Cardiac muscle cell (in vitro differentiated cells and primary cell): ENCODE data around the gene MAP1B. TPM values are rescaled to one million over a fixed set of nuclear protein-coding genes. Genes with fewer than 3 reads are reported as not detected.

Experiments used
- DNase-seq, 2 donors: peaks; one replicate each; pipeline versions ENCODE4 v3.0.0 to v3.0.0-alpha.2; 2010 to 2017; ENCODE audit warnings: low read depth in 1 of 2, low spot score in 1 of 2
- H3K27ac ChIP-seq: fragments of 200-600 bp; sonication (generic); 2 replicates; pipeline ENCODE4 v1.5.1; 2016
- H3K27me3 ChIP-seq: fragments of 200-600 bp; sonication (generic); 2 replicates; pipeline ENCODE4 v1.6.0; 2016; ENCODE audit warnings: control low read depth
- H3K36me3 ChIP-seq: fragments of 200-600 bp; sonication (generic); 2 replicates; pipeline ENCODE4 v1.5.1; 2016; ENCODE audit warnings: control low read depth
- H3K4me1 ChIP-seq: fragments of 200-600 bp; sonication (generic); 2 replicates; pipeline ENCODE4 v1.8.1; 2017; ENCODE audit warnings: low read depth, mild to moderate bottlenecking, mixed run types
- H3K4me3 ChIP-seq: fragments of 200-600 bp; sonication (generic); 2 replicates; pipeline ENCODE4 v1.5.1; 2016; ENCODE audit warnings: mild to moderate bottlenecking
- H3K9me3 ChIP-seq: fragments of 200-600 bp; sonication (generic); 2 replicates; pipeline ENCODE4 v1.5.1; 2017; ENCODE audit warnings: low read depth, mild to moderate bottlenecking, control low read depth
- CTCF ChIP-seq: IDR thresholded peaks from 2 replicates; pipeline ENCODE4 v1.5.1; 2012; ENCODE audit warnings: low read depth, mild to moderate bottlenecking, low read length
- polyA plus RNA-seq: library from polyadenylated mRNA; unstranded; fragments of >200 nt; fragmentation: Nextera tagmentation; extraction: Ambion mirVana; gene quantifications from 2 replicates; pipeline ENCODE4 v1.2.1, GENCODE V29; 2016
- total RNA-seq: library from RNA; depleted of rRNA; stranded (reverse); fragments of >200 nt; gene quantifications from 2 replicates; pipeline ENCODE4 v1.2.3, GENCODE V29; 2016

MAP1B gene
- total and polyA plus RNA-seq, 2 experiments from 2014 or later: 119 to 142 TPM

DNA sequence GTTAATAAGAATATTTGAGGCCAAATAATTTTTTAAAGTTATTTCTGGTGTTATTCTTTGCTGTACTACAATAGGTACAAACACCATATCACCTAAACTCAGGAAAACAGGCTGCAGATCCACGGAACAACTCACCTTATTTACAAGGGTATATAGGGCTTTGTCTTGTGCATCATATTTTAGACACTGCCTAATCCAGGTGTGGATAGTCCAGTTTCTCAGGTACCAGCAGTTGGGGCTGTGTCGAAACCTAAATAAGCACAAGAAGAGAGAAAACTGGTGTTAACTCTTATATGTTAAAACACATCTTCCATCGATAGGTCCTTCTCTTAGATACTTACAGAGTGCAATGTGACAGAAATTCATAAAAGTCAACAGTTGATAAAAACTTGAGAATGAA lies 130.6 kb downstream of the MAP1B start:
- no peak overlapping the region for H3K4me3 ChIP-seq

GRCh38 chr5:72238712-72239445 lies 131.6 kb downstream of the MAP1B start:
- DNase-seq: no peak
- Histone ChIP-seq H3K4me3 (no peak overlapping the region), H3K4me1 (peaks cover 4% of the 10 kb centered on the region), H3K9me3 (no peaks in the 10 kb centered on the region), H3K27ac (no peak overlapping the region), H3K27me3 (no peaks in the 10 kb centered on the region), H3K36me3 (peaks cover 4% of the 10 kb centered on the region)
- no peak for TF ChIP-seq CTCF

More for the DNA sequence above, 130.6 kb downstream of the MAP1B start:
- no peak for DNase-seq
- no peak for TF ChIP-seq CTCF
- Histone ChIP-seq H3K27ac (no peak overlapping the region), H3K36me3 (peaks cover 4% of the 10 kb centered on the region), H3K27me3 (no peaks in the 10 kb centered on the region), H3K9me3 (no peaks in the 10 kb centered on the region), H3K4me1 (peaks cover 3% of the 10 kb centered on the region)

DNA sequence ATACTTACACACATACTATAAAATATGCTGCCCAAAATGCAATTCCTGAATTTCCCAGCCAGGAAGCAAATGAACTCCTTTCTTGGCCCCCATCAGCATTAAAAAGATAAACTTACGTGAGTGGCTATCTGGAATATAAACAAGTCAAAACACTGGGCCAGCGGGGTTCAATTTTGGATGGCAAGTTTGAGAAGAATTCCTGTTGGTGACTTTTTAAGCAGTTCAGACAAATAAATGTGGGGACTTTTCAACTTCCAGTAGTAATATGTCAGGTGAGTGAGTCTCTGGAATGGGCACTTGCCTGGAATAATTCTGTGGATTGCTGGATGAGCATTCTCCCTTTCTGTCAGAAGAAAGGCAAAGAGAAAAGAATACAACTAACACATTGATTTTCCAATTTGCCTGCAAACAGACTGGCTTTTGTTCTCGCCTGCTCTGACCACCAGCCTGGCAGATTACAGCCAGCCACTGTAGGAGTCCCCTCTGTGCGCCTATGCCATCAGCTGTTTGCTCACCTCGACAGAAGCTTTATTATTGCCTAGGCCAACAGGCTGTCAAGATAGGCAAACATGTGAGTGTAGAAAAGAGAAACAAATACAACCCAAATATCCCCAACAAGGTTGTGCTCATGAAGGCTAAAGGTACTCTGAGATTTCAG lies 134.2 kb downstream of the MAP1B start:
- no peak for DNase-seq
- Histone ChIP-seq H3K4me1 (peaks cover 30% of the 10 kb centered on the region), H3K36me3 (peaks cover 4% of the 10 kb centered on the region), H3K4me3 (no peak overlapping the region), H3K9me3 (no peaks in the 10 kb centered on the region), H3K27me3 (no peaks in the 10 kb centered on the region), H3K27ac (no peak overlapping the region)
- TF ChIP-seq CTCF: no peak

GRCh38 chr5:72242796-72243475 lies 135.7 kb downstream of the MAP1B start:
- no peak for TF ChIP-seq CTCF
- Histone ChIP-seq H3K27me3 (no peaks in the 10 kb centered on the region), H3K4me3 (no peak overlapping the region), H3K4me1 (peaks cover 41% of the 10 kb centered on the region), H3K36me3 (no peaks in the 10 kb centered on the region), H3K9me3 (no peaks in the 10 kb centered on the region), H3K27ac (no peak overlapping the region)
- no peak for DNase-seq

GRCh38 chr5:72243706-72244105 lies 136.4 kb downstream of the MAP1B start:
- H3K27ac ChIP-seq: no peak overlapping the region
- no peak for DNase-seq
- peaks cover 41% of the 10 kb centered on the region for H3K4me1 ChIP-seq
- H3K27me3 ChIP-seq: no peaks in the 10 kb centered on the region
- H3K9me3 ChIP-seq: no peaks in the 10 kb centered on the region
- TF ChIP-seq CTCF: no peak
- H3K4me3 ChIP-seq: no peak overlapping the region
- H3K36me3 ChIP-seq: no peaks in the 10 kb centered on the region
